GM12874 (cell line): ENCODE data around the gene PI4KB.

ENCODE experiments used
- CTCF ChIP-seq: IDR thresholded peaks from 2 replicates; pipeline ENCODE4 v1.5.1; 2011; ENCODE audit warnings: low read depth, mild to moderate bottlenecking, control low read depth, low read length, moderate library complexity; ENCODE audit not compliant: insufficient read depth

Gene PI4KB

GRCh38 chr1:151327223-151327902 lies at the start of gene PI4KB:
TSS of gene PI4KB (minus strand) at chr1:151327416. CDS start at chr1:151316481, 10,935 bp downstream.
- no peak for TF ChIP-seq CTCF

- TF ChIP-seq CTCF = no peak
Observed at GRCh38 chr1:151373196-151373595, 46.0 kb upstream of the PI4KB start.

GRCh38 chr1:151372058-151372934 lies 45.1 kb upstream of the PI4KB start, which contains the start of gene SELENBP1:
TSS of gene SELENBP1 (minus strand) at chr1:151372705. CDS start at chr1:151372641, 64 bp downstream.
- no peak for TF ChIP-seq CTCF

- no peak for TF ChIP-seq CTCF
Observed at GRCh38 chr1:151371370-151372057, 44.3 kb upstream of the PI4KB start.

GRCh38 chr1:151370211-151370911 lies 43.1 kb upstream of the PI4KB start:
- no peak for TF ChIP-seq CTCF

GRCh38 chr1:151369621-151370048 lies 42.4 kb upstream of the PI4KB start:
- TF ChIP-seq CTCF = no peak
